GM12878 (cell line): ENCODE results near the gene ITGB2. TPM values are rescaled to one million over a fixed set of nuclear protein-coding genes. Genes with fewer than 3 reads are reported as not detected.
A peak's percentile ranks its signal among the peaks of the same experiment; 100 is the strongest.
"Not testable (repeated sequence)": the region's sequence is repeated elsewhere in the genome, so short reads cannot be mapped to it uniquely, and the experiment has no call there.

Experiments
- ATAC-seq: fragments of 200-7000 bp; cut with Tn5 transposase; 3 replicates; pipeline ENCODE4 v1.9.1; 2020; ENCODE audit warnings: mild to moderate bottlenecking, moderate library complexity
- BruUV-seq: library from RNA; stranded (reverse); fragments of 400-500 nt; replicated peaks from 2 replicates; lab custom pipeline; 2021; lab: Mats Ljungman, UMichigan
- CTCF ChIA-PET: fragments of 300-600 bp; sonication (Branson Sonifier 250); formaldehyde crosslinking; extraction: SDS; loops from one replicate; lab custom pipeline; 2021; ENCODE audit warnings: inconsistent platforms; lab: Yijun Ruan, JAX
- POLR2A ChIA-PET: fragments of 350-600 bp; formaldehyde crosslinking; extraction: SDS; loops from one replicate; lab custom pipeline; 2021; ENCODE audit warnings: inconsistent platforms; lab: Charles Lee
- RAD21 ChIA-PET: fragments of 300-600 bp; sonication (Branson Sonifier 250); formaldehyde crosslinking; loops from one replicate; lab custom pipeline; 2023; ENCODE audit warnings: antibody characterized with exemption; ENCODE audit not compliant: unreplicated experiment; lab: Charles Lee
- SMC1A ChIA-PET: fragments of 300-600 bp; sonication (Branson Sonifier 250); formaldehyde crosslinking; loops from one replicate; lab custom pipeline; 2023; ENCODE audit not compliant: unreplicated experiment, uncharacterized antibody; lab: Charles Lee
- DNase-seq: peaks from one replicate; pipeline ENCODE4 v3.0.0-alpha.2; 2011; ENCODE audit warnings: low read depth, low spot score
- FAIRE-seq: peaks from 3 replicates; lab custom pipeline; 2011; peaks lifted over from hg19 to GRCh38; lab: Jason Lieb, UNC
- H2AFZ ChIP-seq: 2 replicates; pipeline ENCODE4 v1.6.0; 2011; ENCODE audit warnings: low read depth, low read length, control low read depth; ENCODE audit not compliant: control insufficient read depth
- H3K27ac ChIP-seq: 2 replicates; pipeline ENCODE4 v1.5.1; 2011; ENCODE audit warnings: control low read depth; ENCODE audit not compliant: control insufficient read depth, insufficient read depth
- H3K27me3 ChIP-seq, 2 experiments: replicated peaks in 1 of 2; 2 replicates each; pipeline versions ENCODE4 v1.6.0 to v1.6.1; 2011; ENCODE audit warnings: low read length in 1 of 2; ENCODE audit not compliant: control insufficient read depth in 2 of 2, insufficient read depth in 2 of 2
- H3K36me3 ChIP-seq, 2 experiments: 2 replicates each; pipeline ENCODE4 v1.5.1; 2011; ENCODE audit warnings: low read length in 1 of 2; ENCODE audit not compliant: control insufficient read depth in 2 of 2, insufficient read depth in 2 of 2
- H3K4me1 ChIP-seq: 2 replicates; pipeline ENCODE4 v1.6.1; 2011; ENCODE audit warnings: mild to moderate bottlenecking, low read length, moderate library complexity, mixed read lengths; ENCODE audit not compliant: control insufficient read depth, insufficient read depth
- H3K4me2 ChIP-seq: 2 replicates; pipeline ENCODE4 v1.6.0; 2011; ENCODE audit warnings: control low read depth; ENCODE audit not compliant: control insufficient read depth, insufficient read depth
- H3K4me3 ChIP-seq: fragments of 200-600 bp; sonication (generic); 2 replicates; pipeline ENCODE4 v1.5.1; 2016
- H3K79me2 ChIP-seq: 2 replicates; pipeline ENCODE4 v1.6.0; 2011; ENCODE audit warnings: low read length; ENCODE audit not compliant: control insufficient read depth, insufficient read depth
- H3K9ac ChIP-seq: 2 replicates; pipeline ENCODE4 v1.8.0; 2011; ENCODE audit warnings: low read length, control low read depth, mixed read lengths; ENCODE audit not compliant: control insufficient read depth, insufficient read depth
- H3K9me3 ChIP-seq: replicated peaks from 3 replicates; pipeline ENCODE4 v1.5.1; 2011; ENCODE audit warnings: mild to moderate bottlenecking, low read length; ENCODE audit not compliant: control insufficient read depth, insufficient read depth
- H4K20me1 ChIP-seq: 2 replicates; pipeline ENCODE4 v1.6.0; 2011; ENCODE audit not compliant: control insufficient read depth, insufficient read depth
- EGR1 ChIP-seq, 2 experiments: IDR thresholded peaks; 1 replicate in 1 of 2; 2 replicates in 1 of 2; pipeline ENCODE4 v1.6.1; 2011 to 2012; ENCODE audit warnings: low read depth in 2 of 2, low read length in 2 of 2, borderline replicate concordance in 1 of 2, mild to moderate bottlenecking in 1 of 2, moderate library complexity in 1 of 2
- LARP7 ChIP-seq: fragments of 450-650 bp; IDR thresholded peaks from 2 replicates; pipeline ENCODE4 v1.6.1; 2017; ENCODE audit warnings: mild to moderate bottlenecking
- SIN3A ChIP-seq: IDR thresholded peaks from 2 replicates; pipeline ENCODE4 v1.6.1; 2012; ENCODE audit warnings: low read depth, low read length, improper control_type of control experiment
- WGBS: methylation state at CpG from one replicate; pipeline ENCODE4 v1.1.6; 2016; ENCODE audit warnings: low lambda C conversion rate; ENCODE audit not compliant: insufficient replicate concordance, insufficient coverage; ENCODE audit errors: missing lambda C conversion rate; 5-methylcytosine and 5-hydroxymethylcytosine counted together
- in situ Hi-C: fragments of 300-500 bp; cut with MboI; formaldehyde crosslinking; loops from 9 replicates; pipeline ENCODE4 v1.14.3; 2018; ENCODE audit warnings: mixed read lengths
- intact Hi-C: fragments of 100-400 bp; cut with micrococcal nuclease; formaldehyde crosslinking; loops from one replicate; pipeline ENCODE4 v1.14.2; 2022; ENCODE audit not compliant: unreplicated experiment
- polyA plus RNA-seq, 11 experiments: library from polyadenylated mRNA; depleted of rRNA in 4 of 11; unstranded in 6 of 11; stranded (reverse) in 5 of 11; fragments of >200 nt; fragmentation: Nextera tagmentation in 4 of 11; fragmentation: Illumina TruSeq in 1 of 11; extraction: Ambion mirVana in 4 of 11; extraction: Trizol in 1 of 11; gene quantifications; 1 replicate in 1 of 11; 2 replicates in 10 of 11; pipeline versions ENCODE4 v1.2.1 to v1.2.3, GENCODE V29; 2011 to 2016; ENCODE audit warnings: inconsistent platforms in 2 of 11, missing spikeins in 2 of 11, low read depth in 1 of 11
- total RNA-seq, 4 experiments: library from RNA; depleted of rRNA in 3 of 4; stranded (reverse); fragments of >200 nt in 3 of 4; fragmentation: Illumina TruSeq in 1 of 4; extraction: Trizol in 1 of 4; gene quantifications; 2 replicates each; pipeline versions ENCODE4 v1.2.1 to v1.2.3, GENCODE V29; 2013 to 2021

Gene ITGB2
- total and polyA plus RNA-seq, 10 of the 15 experiments (the other 5 are each of a cell fraction or from before 2014, with no cell fraction given), result 8.0 to 172 (median 58.9) TPM

GRCh38 chr21:44929242-44929798 is 8.6 kb upstream of the ITGB2 start (continued):
- TF ChIP-seq LARP7, result no peak

GRCh38 chr21:44928500-44929241 is 8.0 kb upstream of the ITGB2 start:
- DNase-seq, H2AFZ ChIP-seq, H3K9me3 ChIP-seq, H3K36me3 ChIP-seq, H4K20me1 ChIP-seq, FAIRE-seq, ATAC-seq, intact Hi-C loops, H3K27me3 ChIP-seq, in situ Hi-C loops, BruUV-seq: not testable (repeated sequence)
- H3K4me3 ChIP-seq, result peak overlapping the region; percentile 59
- peaks cover 46% of the 10 kb centered on the region for H3K4me1 ChIP-seq
- RAD21 ChIA-PET, result interaction anchor here (0.6 to 4.4 kb wide), 15 partner anchors 12 to 1209 kb away, joined by 3 to 23 read pairs (median 5); partner anchors contain the start of genes PTTG1IP and UBE2G2
- POLR2A ChIA-PET, result interaction anchor here (1.0 to 5.7 kb wide), 11 partner anchors 8 to 183 kb away, joined by 3 to 59 read pairs (median 9); partner anchors contain the start of genes ITGB2, PTTG1IP and SLX9
- peak overlapping the region; percentile 80 for H3K4me2 ChIP-seq
- TF ChIP-seq EGR1 (IDR thresholded peaks at IDR 0.05; ENCODE audit: borderline replicate concordance in 1 of 2, low read depth in 2 of 2, low read length in 2 of 2) (peak in 1 of 2 experiments; percentile 46; a peak in 1 of 3 replicates), SIN3A (0 out of 2 replicates have a peak, but pooled peaks have one; percentile 7)
- CTCF ChIA-PET, result interaction anchor here (0.9 to 4.2 kb wide), 9 partner anchors 14 to 209 kb away, joined by 3 to 26 read pairs (median 5); partner anchors contain the start of genes PTTG1IP and UBE2G2
- H3K9ac ChIP-seq, result peak overlapping the region; percentile 50
- WGBS, result 10% methylated on average over 16 of the region's 16 CpGs
- H3K27ac ChIP-seq, result peak overlapping the region; percentile 91
- SMC1A ChIA-PET, result interaction anchor here (0.8 to 4.7 kb wide), 8 partner anchors 10 to 199 kb away, joined by 3 to 31 read pairs (median 3); partner anchors contain the start of gene PTTG1IP
- H3K79me2 ChIP-seq, result peaks cover 20% of the 10 kb centered on the region
